ENCODE data around the gene UGT1A1.

DNA sequence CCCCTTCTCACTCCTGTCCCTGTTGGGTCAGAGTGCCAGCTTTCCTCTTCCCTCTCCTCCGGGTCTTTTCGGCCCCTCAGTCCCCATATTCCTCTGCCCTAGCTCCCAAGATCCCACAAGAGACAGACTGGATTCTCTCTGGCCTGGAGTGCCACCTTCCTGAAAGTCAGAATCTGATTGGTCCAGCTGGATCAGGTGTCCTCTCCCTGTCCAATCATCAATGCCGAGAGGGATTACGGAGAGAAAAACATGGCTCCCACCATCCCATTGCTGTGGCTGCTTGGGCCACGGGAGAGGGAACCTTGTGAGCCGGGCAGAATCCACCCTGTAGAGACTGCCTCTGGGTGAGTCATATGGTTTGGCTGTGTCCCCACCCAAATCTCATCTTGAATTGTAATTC is 15.3 kb downstream of the UGT1A1 start:
- TF ChIP-seq, protein P1, sequence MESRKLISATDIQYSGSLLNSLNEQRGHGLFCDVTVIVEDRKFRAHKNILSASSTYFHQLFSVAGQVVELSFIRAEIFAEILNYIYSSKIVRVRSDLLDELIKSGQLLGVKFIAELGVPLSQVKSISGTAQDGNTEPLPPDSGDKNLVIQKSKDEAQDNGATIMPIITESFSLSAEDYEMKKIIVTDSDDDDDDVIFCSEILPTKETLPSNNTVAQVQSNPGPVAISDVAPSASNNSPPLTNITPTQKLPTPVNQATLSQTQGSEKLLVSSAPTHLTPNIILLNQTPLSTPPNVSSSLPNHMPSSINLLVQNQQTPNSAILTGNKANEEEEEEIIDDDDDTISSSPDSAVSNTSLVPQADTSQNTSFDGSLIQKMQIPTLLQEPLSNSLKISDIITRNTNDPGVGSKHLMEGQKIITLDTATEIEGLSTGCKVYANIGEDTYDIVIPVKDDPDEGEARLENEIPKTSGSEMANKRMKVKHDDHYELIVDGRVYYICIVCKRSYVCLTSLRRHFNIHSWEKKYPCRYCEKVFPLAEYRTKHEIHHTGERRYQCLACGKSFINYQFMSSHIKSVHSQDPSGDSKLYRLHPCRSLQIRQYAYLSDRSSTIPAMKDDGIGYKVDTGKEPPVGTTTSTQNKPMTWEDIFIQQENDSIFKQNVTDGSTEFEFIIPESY (CRISPR knock-in tag; IDR thresholded peaks at IDR 0.05): no peak
- TF ChIP-seq NFYB (IDR thresholded peaks at IDR 0.05; ENCODE audit: extremely low read depth, insufficient read length) (no peak), SAFB2 (IDR thresholded peaks at IDR 0.05; ENCODE audit: borderline replicate concordance, low read depth, low read length, severe bottlenecking) (no peak), KLF16 (IDR thresholded peaks at IDR 0.05) (no peak), MEF2A (IDR thresholded peaks at IDR 0.05; ENCODE audit: control insufficient read depth, low read depth, low read length) (no peak), EZH2 (IDR thresholded peaks at IDR 0.05; ENCODE audit: borderline replicate concordance, low read depth, low read length) (no peak), CHD2 (IDR thresholded peaks at IDR 0.05; ENCODE audit: low read depth, low read length) (no peak), FIP1L1 (IDR thresholded peaks at IDR 0.05; ENCODE audit: low read depth, low read length, poor library complexity, severe bottlenecking) (no peak), ZC3H8 (IDR thresholded peaks at IDR 0.05) (no peak)
